ENCODE measurements around the gene SERINC3. TPM values are rescaled to one million over a fixed set of nuclear protein-coding genes. Genes with fewer than 3 reads are reported as not detected.

The SERINC3 gene
- total and polyA plus RNA-seq, 2 of the 13 experiments (the other 11 are each of a cell fraction or from before 2014, with no cell fraction given) = 82.0 to 226 TPM

- TF ChIP-seq UBTF (CRISPR knock-in tag; IDR thresholded peaks at IDR 0.05) (no peak), ATF5 (CRISPR knock-in tag; IDR thresholded peaks at IDR 0.05; ENCODE audit: low read depth) (no peak), SP140L (CRISPR knock-in tag; IDR thresholded peaks at IDR 0.05; ENCODE audit: borderline replicate concordance) (no peak), GLMP (CRISPR knock-in tag; IDR thresholded peaks at IDR 0.05; ENCODE audit: borderline replicate concordance) (no peak), ZNF546 (CRISPR knock-in tag; conservative IDR thresholded peaks at IDR 0.05) (no peak), ZNF619 (CRISPR knock-in tag; IDR thresholded peaks at IDR 0.05) (no peak), ZNF510 (CRISPR knock-in tag; IDR thresholded peaks at IDR 0.05; ENCODE audit: low read depth) (no peak), BRCA1 (CRISPR knock-in tag; IDR thresholded peaks at IDR 0.05) (no peak), PBX3 (CRISPR knock-in tag; IDR thresholded peaks at IDR 0.05; ENCODE audit: borderline replicate concordance) (no peak), KAT2B (IDR thresholded peaks at IDR 0.05; ENCODE audit: borderline replicate concordance, low read depth, low read length) (no peak), EHMT2 (IDR thresholded peaks at IDR 0.05; ENCODE audit: borderline replicate concordance, low read depth, low read length) (no peak; the same call in 1 of the 2 replicates), TIGD3 (CRISPR knock-in tag; IDR thresholded peaks at IDR 0.05; ENCODE audit: borderline replicate concordance) (no peak), AHDC1 (CRISPR knock-in tag; IDR thresholded peaks at IDR 0.05; ENCODE audit: borderline replicate concordance) (0 out of 2 replicates have a peak, but pooled peaks have one; percentile 39), ZNF235 (CRISPR knock-in tag; IDR thresholded peaks at IDR 0.05; ENCODE audit: borderline replicate concordance) (no peak)
Observed at GRCh38 chr20:44504402-44505307, 17.2 kb downstream of the SERINC3 start (continued).
